ENCODE results near the gene PWWP2B. TPM values are rescaled to one million over a fixed set of nuclear protein-coding genes. Genes with fewer than 3 reads are reported as not detected.

PWWP2B gene
- total RNA-seq, 1 donor = 8.2 TPM

DNA sequence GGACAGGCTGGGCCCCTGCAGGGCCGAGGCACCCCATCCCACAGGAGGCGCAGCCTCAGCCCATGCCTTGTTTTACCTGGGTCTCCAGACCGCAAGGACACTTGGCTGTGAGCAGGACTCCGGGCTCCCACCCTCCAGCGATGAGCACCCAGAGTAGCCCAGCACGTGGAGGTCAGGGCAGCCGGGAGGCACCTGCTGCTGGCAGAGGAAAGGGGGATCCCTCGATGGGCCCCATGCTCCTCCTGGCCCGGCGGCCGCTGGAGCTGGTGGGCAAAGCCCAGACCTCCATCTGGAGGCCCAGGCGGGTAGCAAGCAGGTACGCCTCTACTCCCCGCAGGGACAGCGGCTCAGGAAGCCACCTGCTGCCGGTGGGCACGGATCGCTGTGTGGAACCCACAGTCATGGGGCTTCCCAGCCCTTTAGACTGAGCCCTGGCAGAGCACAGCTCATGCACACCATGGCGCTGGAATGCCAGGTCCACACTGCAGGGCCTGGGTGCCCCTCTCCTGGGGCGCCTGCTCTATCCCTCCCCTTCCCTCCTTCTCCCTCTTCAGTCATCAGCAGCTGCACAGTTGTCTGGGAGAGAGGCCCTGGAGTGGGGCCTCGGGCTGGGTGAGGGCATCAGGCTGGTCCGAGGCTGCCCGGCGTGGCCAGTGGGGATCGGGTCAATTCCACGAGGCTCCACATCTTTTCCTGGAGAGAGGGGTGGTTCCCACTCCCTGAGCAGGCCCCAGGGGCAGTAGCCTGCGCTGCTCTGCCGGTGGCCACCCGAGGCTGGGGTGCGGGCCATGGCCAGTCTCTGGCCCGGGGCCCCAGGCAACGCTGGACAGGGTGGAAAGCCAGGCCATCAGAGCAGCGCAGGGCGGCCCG lies 65.7 kb downstream of the PWWP2B start:
- no peak overlapping the region for H3K4me3 ChIP-seq (ENCODE audit: low read depth, low read length)
- no peak for DNase-seq (ENCODE audit: low read depth)
- TF ChIP-seq, protein P1, sequence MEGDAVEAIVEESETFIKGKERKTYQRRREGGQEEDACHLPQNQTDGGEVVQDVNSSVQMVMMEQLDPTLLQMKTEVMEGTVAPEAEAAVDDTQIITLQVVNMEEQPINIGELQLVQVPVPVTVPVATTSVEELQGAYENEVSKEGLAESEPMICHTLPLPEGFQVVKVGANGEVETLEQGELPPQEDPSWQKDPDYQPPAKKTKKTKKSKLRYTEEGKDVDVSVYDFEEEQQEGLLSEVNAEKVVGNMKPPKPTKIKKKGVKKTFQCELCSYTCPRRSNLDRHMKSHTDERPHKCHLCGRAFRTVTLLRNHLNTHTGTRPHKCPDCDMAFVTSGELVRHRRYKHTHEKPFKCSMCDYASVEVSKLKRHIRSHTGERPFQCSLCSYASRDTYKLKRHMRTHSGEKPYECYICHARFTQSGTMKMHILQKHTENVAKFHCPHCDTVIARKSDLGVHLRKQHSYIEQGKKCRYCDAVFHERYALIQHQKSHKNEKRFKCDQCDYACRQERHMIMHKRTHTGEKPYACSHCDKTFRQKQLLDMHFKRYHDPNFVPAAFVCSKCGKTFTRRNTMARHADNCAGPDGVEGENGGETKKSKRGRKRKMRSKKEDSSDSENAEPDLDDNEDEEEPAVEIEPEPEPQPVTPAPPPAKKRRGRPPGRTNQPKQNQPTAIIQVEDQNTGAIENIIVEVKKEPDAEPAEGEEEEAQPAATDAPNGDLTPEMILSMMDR (IDR thresholded peaks at IDR 0.05; ENCODE audit: insufficient read depth, low read depth, low read length) = no peak

DNA sequence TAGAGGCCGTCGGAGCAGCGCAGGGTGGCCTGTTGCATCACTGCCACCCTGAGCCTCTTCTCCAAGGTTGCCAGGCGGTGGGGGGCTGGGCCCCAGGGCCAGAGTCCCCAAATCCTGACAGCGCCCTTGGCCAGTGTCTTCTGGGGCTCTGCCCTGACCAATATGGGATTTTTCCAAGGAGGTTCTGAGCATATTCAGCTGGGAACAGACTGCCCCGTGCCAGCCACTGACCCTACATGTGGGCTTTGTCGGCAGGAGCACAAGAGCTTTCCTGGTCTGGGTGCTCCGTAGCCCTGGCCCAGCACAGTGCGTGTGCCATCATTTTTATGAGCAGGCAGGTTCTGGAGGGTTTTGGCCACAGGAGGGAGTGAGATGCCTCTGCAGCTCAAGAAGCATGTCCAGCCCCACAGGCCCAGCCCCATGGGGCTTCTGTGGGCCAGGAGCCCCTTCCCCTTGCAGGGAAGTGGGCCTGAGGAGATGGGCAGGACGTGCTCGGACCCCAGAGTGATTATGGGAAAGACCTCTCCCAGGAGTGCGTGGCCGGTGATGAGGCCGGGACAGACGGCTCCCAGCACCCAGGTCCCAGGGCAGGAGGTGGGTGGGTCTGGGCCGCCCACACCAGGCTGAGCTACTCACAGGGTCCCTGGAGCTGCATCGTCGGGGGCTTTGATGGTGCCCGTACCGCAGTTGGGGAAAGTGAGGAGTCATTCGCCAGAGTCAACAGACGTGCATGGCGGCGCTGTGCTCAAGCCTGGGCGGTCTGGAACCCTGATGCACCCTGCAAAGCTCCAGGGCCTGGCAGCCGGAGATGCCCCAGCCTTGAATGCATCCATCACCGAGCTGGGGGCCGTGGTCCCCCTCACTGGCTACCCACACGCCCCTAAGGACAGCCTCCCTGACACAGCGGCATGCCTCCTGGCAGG lies 66.6 kb downstream of the PWWP2B start:
- DNase-seq (ENCODE audit: low read depth) = no peak

DNA sequence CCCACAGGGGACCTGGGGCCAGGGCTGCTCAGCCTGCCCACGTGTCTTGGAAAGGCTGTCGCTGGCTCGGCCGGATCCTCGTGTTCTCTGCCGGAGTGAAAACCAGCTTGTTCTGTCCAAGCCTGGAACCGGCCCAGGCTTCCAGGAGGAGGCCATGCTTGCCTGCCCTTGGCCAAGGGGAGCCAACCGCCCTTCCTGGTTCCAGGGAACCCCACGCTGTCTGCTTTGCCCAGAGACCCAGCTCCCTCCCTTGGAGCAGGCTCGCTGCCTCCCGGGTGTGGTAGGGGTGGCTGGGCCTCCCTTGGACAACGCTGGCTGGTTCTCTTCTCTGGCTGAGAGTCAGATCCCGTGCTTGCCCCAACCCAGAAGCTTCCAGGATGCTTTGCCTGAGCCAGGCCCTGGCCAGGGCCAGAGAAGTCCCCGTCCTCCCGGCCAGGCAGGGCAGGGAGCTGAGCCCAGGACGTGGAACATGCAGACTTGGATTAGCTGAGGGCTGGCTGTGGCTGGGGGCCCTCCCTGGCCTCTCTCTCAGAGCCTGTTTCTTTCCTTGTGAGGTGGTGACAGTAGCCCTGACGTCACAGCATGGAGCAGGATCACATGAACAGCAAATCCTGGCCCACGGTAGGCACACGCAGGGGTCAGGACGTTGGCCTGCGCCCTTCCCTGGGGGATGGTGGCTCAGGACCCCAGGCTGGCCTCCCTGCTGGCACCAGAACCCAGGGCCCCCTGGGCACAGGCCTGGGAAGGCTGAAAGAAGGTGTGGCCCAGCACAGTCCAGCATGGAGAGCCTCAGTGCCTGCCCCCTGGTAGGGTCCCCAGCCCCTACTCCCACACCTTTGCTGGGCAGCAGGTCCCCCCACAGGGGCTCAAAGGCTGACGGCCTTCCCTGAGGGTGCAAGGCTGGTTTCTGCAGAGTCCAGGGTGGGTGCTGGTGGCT lies 67.5 kb downstream of the PWWP2B start:
- TF ChIP-seq, protein P1 (IDR thresholded peaks at IDR 0.05; ENCODE audit: insufficient read depth, low read depth, low read length) = no peak
- no peak overlapping the region for H3K4me3 ChIP-seq (ENCODE audit: low read depth, low read length)
- peak; percentile 56 for DNase-seq (ENCODE audit: low read depth)

More for the DNA sequence above, 66.6 kb downstream of the PWWP2B start:
- TF ChIP-seq, protein P1 (IDR thresholded peaks at IDR 0.05; ENCODE audit: insufficient read depth, low read depth, low read length) = peak; percentile 28
- H3K4me3 ChIP-seq (ENCODE audit: low read depth, low read length) = no peak overlapping the region

DNA sequence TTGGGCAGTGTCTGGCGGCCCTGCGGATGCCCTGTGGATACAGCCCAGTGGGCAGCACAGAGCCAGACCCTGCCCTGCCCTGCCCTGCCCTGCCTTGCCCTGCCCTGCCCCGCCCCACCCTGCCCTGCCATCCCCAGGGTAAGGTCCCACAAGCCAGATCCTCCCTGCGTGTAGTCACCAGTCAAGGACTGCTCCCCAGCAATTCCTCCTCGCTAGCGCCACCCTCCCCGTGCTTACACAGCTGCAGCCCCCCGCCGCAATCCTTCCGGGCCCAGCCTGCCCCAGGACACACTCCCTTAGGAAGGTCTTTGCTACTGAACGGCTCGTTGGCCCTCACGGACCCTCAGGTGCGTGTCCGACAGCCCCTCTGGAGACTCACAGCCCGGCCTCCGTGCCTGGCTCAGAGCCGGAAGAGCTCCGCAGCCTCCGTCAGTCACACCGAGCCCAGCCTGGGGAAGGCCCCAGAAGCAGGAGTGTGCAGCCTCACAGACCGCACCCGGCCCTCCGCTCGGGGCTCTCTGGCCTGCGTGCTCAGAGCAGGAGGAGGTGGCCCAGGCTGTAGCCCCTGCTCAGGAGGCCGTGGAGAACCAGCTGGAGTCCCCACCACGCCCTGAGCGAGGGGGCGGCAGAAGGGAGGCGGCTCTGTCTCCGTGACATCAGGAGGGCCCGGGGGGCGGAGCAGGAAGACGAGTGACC lies 68.3 kb downstream of the PWWP2B start:
- H3K4me3 ChIP-seq (ENCODE audit: low read depth, low read length) = no peak overlapping the region
- no peak for DNase-seq (ENCODE audit: low read depth)
- TF ChIP-seq, protein P1 (IDR thresholded peaks at IDR 0.05; ENCODE audit: insufficient read depth, low read depth, low read length) = no peak

DNA sequence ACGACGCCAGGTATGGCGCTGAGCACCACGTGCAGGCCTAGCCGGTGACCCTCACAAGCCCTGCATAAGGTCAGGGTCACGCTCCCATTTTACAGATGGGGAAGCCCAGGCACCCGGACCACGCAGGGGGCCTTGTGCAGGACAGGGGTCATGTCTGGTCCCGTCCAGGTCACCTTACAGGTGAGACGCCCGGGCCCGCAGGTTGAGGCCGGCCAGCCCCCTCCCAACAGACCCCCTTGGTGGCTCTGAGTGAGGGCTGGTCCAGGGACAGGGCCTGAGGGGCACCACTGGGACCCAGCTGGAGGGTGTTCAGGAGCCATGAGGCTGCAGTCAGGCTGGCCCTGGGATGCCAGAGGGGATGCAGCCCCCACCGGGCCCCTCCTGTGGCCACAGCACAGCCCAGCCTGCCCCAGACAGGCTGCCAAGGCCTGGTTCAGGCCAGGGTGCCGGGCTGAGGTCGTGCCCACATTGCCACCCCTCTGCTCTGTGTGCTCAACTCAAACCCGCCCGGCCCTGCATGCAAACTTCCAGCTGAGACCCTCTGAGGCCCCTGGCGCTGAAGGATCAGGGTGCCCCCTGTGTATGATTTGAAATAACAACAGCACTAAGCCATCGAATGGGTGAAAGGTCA lies 69.0 kb downstream of the PWWP2B start:
- TF ChIP-seq, protein P1 (IDR thresholded peaks at IDR 0.05; ENCODE audit: insufficient read depth, low read depth, low read length) = no peak
- H3K4me3 ChIP-seq (ENCODE audit: low read depth, low read length) = no peak overlapping the region
- DNase-seq (ENCODE audit: low read depth) = no peak

Data from fibroblast of villous mesenchyme (primary cell).